Measurements from ENCODE around the gene USP40.

DNA sequence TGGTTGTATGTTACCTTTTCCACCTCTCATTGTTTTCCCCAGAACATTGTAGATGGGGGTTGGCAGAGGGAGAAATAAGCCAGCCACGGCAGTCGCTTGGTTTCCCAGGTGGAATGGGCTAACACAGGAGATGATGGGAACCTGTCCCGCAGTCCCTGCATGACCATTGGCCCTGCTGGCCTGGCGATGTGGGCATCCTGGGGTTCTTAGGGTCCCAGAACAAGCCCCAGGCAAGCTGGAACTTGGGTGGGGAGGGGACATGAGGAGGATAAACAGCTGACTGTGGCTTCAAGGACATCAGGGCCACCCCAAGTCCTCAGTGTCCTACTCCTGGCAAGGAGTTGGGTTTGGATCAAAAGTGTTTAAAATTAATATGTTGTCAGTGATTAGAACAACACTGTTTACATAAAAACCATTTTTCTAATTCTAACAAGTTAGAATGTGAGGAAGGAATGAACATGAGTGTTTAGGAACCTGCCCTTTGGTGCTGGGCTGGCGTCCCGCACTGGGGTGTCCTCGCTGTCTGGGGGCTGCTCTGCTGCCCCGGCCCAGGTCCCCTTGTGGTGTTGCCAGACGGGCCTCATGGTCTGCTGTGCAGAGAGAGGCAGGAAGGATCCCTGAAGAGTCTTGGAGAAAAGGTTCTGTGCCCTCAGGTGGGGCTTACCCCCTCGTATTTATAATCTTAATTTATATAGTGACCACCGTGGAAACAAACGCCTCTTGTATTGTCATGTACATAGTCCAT is 95.1 kb downstream of the USP40 start:
- TF ChIP-seq POLR2A (IDR thresholded peaks at IDR 0.05) (no peak), POLR2AphosphoS5 (IDR thresholded peaks at IDR 0.05) (no peak)
- TF ChIP-seq, protein P1, sequence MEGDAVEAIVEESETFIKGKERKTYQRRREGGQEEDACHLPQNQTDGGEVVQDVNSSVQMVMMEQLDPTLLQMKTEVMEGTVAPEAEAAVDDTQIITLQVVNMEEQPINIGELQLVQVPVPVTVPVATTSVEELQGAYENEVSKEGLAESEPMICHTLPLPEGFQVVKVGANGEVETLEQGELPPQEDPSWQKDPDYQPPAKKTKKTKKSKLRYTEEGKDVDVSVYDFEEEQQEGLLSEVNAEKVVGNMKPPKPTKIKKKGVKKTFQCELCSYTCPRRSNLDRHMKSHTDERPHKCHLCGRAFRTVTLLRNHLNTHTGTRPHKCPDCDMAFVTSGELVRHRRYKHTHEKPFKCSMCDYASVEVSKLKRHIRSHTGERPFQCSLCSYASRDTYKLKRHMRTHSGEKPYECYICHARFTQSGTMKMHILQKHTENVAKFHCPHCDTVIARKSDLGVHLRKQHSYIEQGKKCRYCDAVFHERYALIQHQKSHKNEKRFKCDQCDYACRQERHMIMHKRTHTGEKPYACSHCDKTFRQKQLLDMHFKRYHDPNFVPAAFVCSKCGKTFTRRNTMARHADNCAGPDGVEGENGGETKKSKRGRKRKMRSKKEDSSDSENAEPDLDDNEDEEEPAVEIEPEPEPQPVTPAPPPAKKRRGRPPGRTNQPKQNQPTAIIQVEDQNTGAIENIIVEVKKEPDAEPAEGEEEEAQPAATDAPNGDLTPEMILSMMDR (IDR thresholded peaks at IDR 0.05): no peak
